HepG2 (cell line): ENCODE measurements around the gene POLR2B. TPM values are rescaled to one million over a fixed set of nuclear protein-coding genes. Genes with fewer than 3 reads are reported as not detected.

Experiments used
- ATAC-seq: fragments of 200-7000 bp; cut with Tn5 transposase; 3 replicates; pipeline ENCODE4 v1.9.1; 2020; ENCODE audit warnings: mild to moderate bottlenecking, moderate library complexity
- BruUV-seq: library from RNA; stranded (reverse); fragments of 400-500 nt; replicated peaks from 2 replicates; lab custom pipeline; 2021; lab: Mats Ljungman, UMichigan
- CTCF ChIA-PET: fragments of 300-600 bp; formaldehyde crosslinking; extraction: SDS; loops from one replicate; lab custom pipeline; 2021; ENCODE audit warnings: low total read pairs, inconsistent platforms, low intra/inter-chr PET ratio; lab: Yijun Ruan, JAX
- POLR2A ChIA-PET: fragments of 350-600 bp; sonication (Branson Sonifier 250); formaldehyde crosslinking; loops from one replicate; lab custom pipeline; 2020; ENCODE audit warnings: antibody characterized with exemption, inconsistent platforms; lab: Yijun Ruan, JAX
- DNase-seq: peaks from one replicate; pipeline ENCODE4 v3.0.0-alpha.2; 2015; ENCODE audit warnings: low spot score
- FAIRE-seq: peaks from 3 replicates; lab custom pipeline; 2011; peaks lifted over from hg19 to GRCh38; lab: Jason Lieb, UNC
- H2AFZ ChIP-seq: one replicate; pipeline ENCODE4 v1.6.1; 2011; ENCODE audit warnings: low read length, inconsistent platforms
- H3K27ac ChIP-seq: fragments of 300-600 bp; 3 replicates; pipeline ENCODE4 v1.8.0; 2011; ENCODE audit warnings: mixed run types, mild to moderate bottlenecking, mixed read lengths, low read length, inconsistent platforms; ENCODE audit not compliant: insufficient read depth; ENCODE audit errors: extremely low read length
- H3K27me3 ChIP-seq, 2 experiments: fragments of 200-600 bp in 1 of 2; 2 replicates in 1 of 2; 3 replicates in 1 of 2; pipeline versions ENCODE4 v1.6.0 to v1.8.0; 2011; ENCODE audit warnings: low read length in 2 of 2, mild to moderate bottlenecking in 2 of 2, moderate library complexity in 2 of 2, inconsistent platforms in 1 of 2; ENCODE audit not compliant: insufficient read depth in 2 of 2, control insufficient read depth in 1 of 2
- H3K36me3 ChIP-seq, 2 experiments: fragments of 200-600 bp in 1 of 2; replicated peaks in 1 of 2; 2 replicates in 1 of 2; 3 replicates in 1 of 2; pipeline versions ENCODE4 v1.5.1 to v1.8.0; 2011; ENCODE audit warnings: low read length in 2 of 2, inconsistent platforms in 1 of 2; ENCODE audit not compliant: insufficient read depth in 2 of 2, control insufficient read depth in 1 of 2
- H3K4me1 ChIP-seq: 2 replicates; pipeline ENCODE4 v1.5.1; 2012; ENCODE audit warnings: low read length, inconsistent platforms; ENCODE audit not compliant: insufficient read depth
- H3K4me2 ChIP-seq: 2 replicates; pipeline ENCODE4 v1.6.0; 2011; ENCODE audit warnings: low read depth, low read length, inconsistent platforms
- H3K4me3 ChIP-seq, 3 experiments: fragments of 200-600 bp in 1 of 3; sonication (generic), shearing (Covaris generic) in 1 of 3; replicated peaks in 1 of 3; 2 replicates each; pipeline ENCODE4 v1.5.1; 2011 to 2016; ENCODE audit warnings: low read length in 3 of 3, inconsistent platforms in 2 of 3, low read depth in 2 of 3, mild to moderate bottlenecking in 2 of 3, control low read depth in 1 of 3, mixed read lengths in 1 of 3; ENCODE audit not compliant: insufficient read depth in 1 of 3
- H3K79me2 ChIP-seq: one replicate; pipeline ENCODE4 v1.6.1; 2011; ENCODE audit warnings: low read length, inconsistent platforms; ENCODE audit not compliant: insufficient read depth
- H3K9ac ChIP-seq: 2 replicates; pipeline ENCODE4 v1.6.0; 2011; ENCODE audit warnings: mild to moderate bottlenecking, low read depth, low read length, inconsistent platforms; ENCODE audit not compliant: insufficient read depth
- H3K9me3 ChIP-seq: 2 replicates; pipeline ENCODE4 v1.5.1; 2012; ENCODE audit warnings: mild to moderate bottlenecking, low read length
- H4K20me1 ChIP-seq: 2 replicates; pipeline ENCODE4 v1.6.0; 2011; ENCODE audit warnings: inconsistent platforms, mild to moderate bottlenecking, low read length, moderate library complexity; ENCODE audit not compliant: insufficient read depth
- ATF7-NPFF ChIP-seq: sonication (generic); formaldehyde crosslinking; IDR thresholded peaks from 2 replicates; pipeline ENCODE4 v1.8.1; 2023; ENCODE audit warnings: mild to moderate bottlenecking, low read depth, missing genetic modification reagents, moderate library complexity
- NPAS2 ChIP-seq: sonication (generic); formaldehyde crosslinking; IDR thresholded peaks from 2 replicates; pipeline ENCODE4 v1.8.0; 2022; ENCODE audit warnings: mild to moderate bottlenecking, missing genetic modification reagents, borderline replicate concordance
- PLRG1 ChIP-seq: fragments of 450-650 bp; conservative IDR thresholded peaks from 2 replicates; pipeline ENCODE4 v1.6.1; 2016
- SAFB2 ChIP-seq: sonication (generic); formaldehyde crosslinking; IDR thresholded peaks from 2 replicates; pipeline ENCODE4 v1.5.1; 2020; ENCODE audit warnings: missing genetic modification reagents, low read depth, mild to moderate bottlenecking, borderline replicate concordance
- SALL2 ChIP-seq: sonication (generic); formaldehyde crosslinking; IDR thresholded peaks from 2 replicates; pipeline ENCODE4 v1.8.1; 2023; ENCODE audit warnings: mild to moderate bottlenecking, missing genetic modification reagents, inconsistent platforms
- SOX5 ChIP-seq: IDR thresholded peaks from 2 replicates; pipeline ENCODE4 v1.6.1; 2016; ENCODE audit warnings: borderline replicate concordance
- ZBTB1 ChIP-seq: sonication (generic); formaldehyde crosslinking; IDR thresholded peaks from 2 replicates; pipeline ENCODE4 v1.4.0; 2020; ENCODE audit warnings: missing genetic modification reagents, borderline replicate concordance
- ZFP37 ChIP-seq: sonication (generic); formaldehyde crosslinking; IDR thresholded peaks from 2 replicates; pipeline ENCODE4 v1.4.0; 2020; ENCODE audit warnings: missing genetic modification reagents, borderline replicate concordance
- ZNF431 ChIP-seq: sonication (generic); formaldehyde crosslinking; IDR thresholded peaks from 2 replicates; pipeline ENCODE4 v1.9.0; 2022; ENCODE audit warnings: missing genetic modification reagents, low read depth, mild to moderate bottlenecking, borderline replicate concordance
- ZSCAN31 ChIP-seq: sonication (generic); formaldehyde crosslinking; IDR thresholded peaks from 2 replicates; pipeline ENCODE4 v1.5.0; 2020; ENCODE audit warnings: low read depth, mild to moderate bottlenecking, missing genetic modification reagents
- WGBS: methylation state at CpG from one replicate; pipeline ENCODE4 v1.1.6; 2017; ENCODE audit warnings: low lambda C conversion rate; 5-methylcytosine and 5-hydroxymethylcytosine counted together
- in situ Hi-C: cut with HindIII; loops from 2 replicates; pipeline ENCODE4 v1.10.0; 2017; ENCODE audit warnings: low pct_unique_long_range_greater_than_20kb; ENCODE audit not compliant: extremely low pct_ligation_motif_present
- intact Hi-C: fragments of 100-400 bp; cut with micrococcal nuclease; formaldehyde crosslinking; loops from one replicate; pipeline ENCODE4 v1.10.0; 2022; ENCODE audit not compliant: unreplicated experiment
- polyA plus RNA-seq, 8 experiments: library from polyadenylated mRNA; depleted of rRNA in 3 of 8; stranded (reverse) in 7 of 8; unstranded in 1 of 8; fragments of >200 nt; fragmentation: Illumina TruSeq in 4 of 8; extraction: Trizol in 4 of 8; gene quantifications; 2 replicates each; pipeline versions ENCODE4 v1.2.1 to v1.2.3, GENCODE V29; 2011 to 2016; ENCODE audit warnings: low read depth in 4 of 8, missing spikeins in 1 of 8, mixed read lengths in 1 of 8; ENCODE audit not compliant: insufficient read depth in 1 of 8
- total RNA-seq, 5 experiments: library from RNA; depleted of rRNA; stranded (reverse); fragments of >200 nt; fragmentation: Illumina TruSeq; extraction: Trizol; gene quantifications; 2 replicates each; pipeline ENCODE4 v1.2.3, GENCODE V29; 2016; ENCODE audit warnings: low read depth in 1 of 5
- TF ChIP-seq, protein P1 (sequence below): sonication (generic); formaldehyde crosslinking; IDR thresholded peaks from 2 replicates; pipeline ENCODE4 v1.4.0; 2020; ENCODE audit warnings: missing genetic modification reagents
- TF ChIP-seq, protein P2 (sequence below), 2 experiments: fragments of 450-650 bp in 1 of 2; sonication (generic) in 1 of 2; formaldehyde crosslinking; IDR thresholded peaks; 2 replicates each; pipeline versions ENCODE4 v1.5.0 to v1.8.0; 2020 to 2022; ENCODE audit warnings: mild to moderate bottlenecking in 1 of 2, missing genetic modification reagents in 1 of 2
- TF ChIP-seq, protein P3 (sequence below): sonication (generic); formaldehyde crosslinking; IDR thresholded peaks from 2 replicates; pipeline ENCODE4 v1.9.0; 2021; ENCODE audit warnings: missing genetic modification reagents, mild to moderate bottlenecking, borderline replicate concordance

The POLR2B gene
- total and polyA plus RNA-seq, 2 of the 13 experiments (the other 11 are each of a cell fraction or from before 2014, with no cell fraction given): 70.6 to 116 TPM

DNA sequence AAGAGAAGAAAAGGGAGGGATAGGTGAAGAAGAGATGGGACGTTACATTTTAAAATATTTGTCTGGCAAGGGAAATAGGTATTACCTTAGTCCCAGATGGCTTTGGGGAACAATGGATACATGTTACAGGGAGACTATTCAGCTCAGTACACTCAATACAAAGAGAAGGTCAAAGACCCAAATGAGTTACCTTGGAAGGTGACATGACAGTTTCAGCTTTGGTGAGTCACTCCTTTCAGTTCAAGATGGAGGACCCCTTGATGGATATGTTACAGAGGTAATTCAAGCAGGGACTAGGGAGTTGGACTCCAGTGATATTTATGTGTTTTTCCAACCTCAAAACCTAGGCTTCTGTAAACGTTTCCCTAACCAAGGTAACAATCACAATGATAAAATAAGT lies 6.3 kb upstream of the POLR2B start:
- H3K9ac ChIP-seq: no peak overlapping the region
- ChIA-PET POLR2A (no interaction called here), CTCF (no interaction called here)
- DNase-seq: no peak
- no peak for ATAC-seq
- no peak for FAIRE-seq
- H4K20me1 ChIP-seq: peaks cover 6% of the 10 kb centered on the region; the same call in 1 of the 2 replicates
- H3K27me3 ChIP-seq: no peaks in the 10 kb centered on the region; a peak in 1 of 5 replicates
- H3K4me3 ChIP-seq: no peak overlapping the region
- no TSS peak for BruUV-seq
- no peak overlapping the region for H2AFZ ChIP-seq
- no peak overlapping the region for H3K27ac ChIP-seq
- in situ Hi-C loops (no loop called here), intact Hi-C loops (no loop called here)
- no peak overlapping the region for H3K4me2 ChIP-seq
- H3K79me2 ChIP-seq: peaks cover 33% of the 10 kb centered on the region
- WGBS: 95% methylated on average over 2 of the region's 2 CpGs
- peaks cover 16% of the 10 kb centered on the region for H3K4me1 ChIP-seq
- peaks cover 16% of the 10 kb centered on the region for H3K9me3 ChIP-seq
- peaks cover 16 to 37% of the 10 kb centered on the region in 2 experiments for H3K36me3 ChIP-seq
- no peak for TF ChIP-seq ZNF431 (CRISPR knock-in tag)
- no peak for TF ChIP-seq ATF7-NPFF (CRISPR knock-in tag)
- no peak for TF ChIP-seq ZFP37 (CRISPR knock-in tag)
- no peak for TF ChIP-seq SALL2 (CRISPR knock-in tag)
- TF ChIP-seq ZBTB1 (CRISPR knock-in tag): no peak
- TF ChIP-seq, protein P1, sequence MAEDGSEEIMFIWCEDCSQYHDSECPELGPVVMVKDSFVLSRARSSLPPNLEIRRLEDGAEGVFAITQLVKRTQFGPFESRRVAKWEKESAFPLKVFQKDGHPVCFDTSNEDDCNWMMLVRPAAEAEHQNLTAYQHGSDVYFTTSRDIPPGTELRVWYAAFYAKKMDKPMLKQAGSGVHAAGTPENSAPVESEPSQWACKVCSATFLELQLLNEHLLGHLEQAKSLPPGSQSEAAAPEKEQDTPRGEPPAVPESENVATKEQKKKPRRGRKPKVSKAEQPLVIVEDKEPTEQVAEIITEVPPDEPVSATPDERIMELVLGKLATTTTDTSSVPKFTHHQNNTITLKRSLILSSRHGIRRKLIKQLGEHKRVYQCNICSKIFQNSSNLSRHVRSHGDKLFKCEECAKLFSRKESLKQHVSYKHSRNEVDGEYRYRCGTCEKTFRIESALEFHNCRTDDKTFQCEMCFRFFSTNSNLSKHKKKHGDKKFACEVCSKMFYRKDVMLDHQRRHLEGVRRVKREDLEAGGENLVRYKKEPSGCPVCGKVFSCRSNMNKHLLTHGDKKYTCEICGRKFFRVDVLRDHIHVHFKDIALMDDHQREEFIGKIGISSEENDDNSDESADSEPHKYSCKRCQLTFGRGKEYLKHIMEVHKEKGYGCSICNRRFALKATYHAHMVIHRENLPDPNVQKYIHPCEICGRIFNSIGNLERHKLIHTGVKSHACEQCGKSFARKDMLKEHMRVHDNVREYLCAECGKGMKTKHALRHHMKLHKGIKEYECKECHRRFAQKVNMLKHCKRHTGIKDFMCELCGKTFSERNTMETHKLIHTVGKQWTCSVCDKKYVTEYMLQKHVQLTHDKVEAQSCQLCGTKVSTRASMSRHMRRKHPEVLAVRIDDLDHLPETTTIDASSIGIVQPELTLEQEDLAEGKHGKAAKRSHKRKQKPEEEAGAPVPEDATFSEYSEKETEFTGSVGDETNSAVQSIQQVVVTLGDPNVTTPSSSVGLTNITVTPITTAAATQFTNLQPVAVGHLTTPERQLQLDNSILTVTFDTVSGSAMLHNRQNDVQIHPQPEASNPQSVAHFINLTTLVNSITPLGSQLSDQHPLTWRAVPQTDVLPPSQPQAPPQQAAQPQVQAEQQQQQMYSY (CRISPR knock-in tag): no peak
- no peak for TF ChIP-seq NPAS2 (CRISPR knock-in tag)
- no peak for TF ChIP-seq ZSCAN31 (CRISPR knock-in tag)
- TF ChIP-seq, protein P2, sequence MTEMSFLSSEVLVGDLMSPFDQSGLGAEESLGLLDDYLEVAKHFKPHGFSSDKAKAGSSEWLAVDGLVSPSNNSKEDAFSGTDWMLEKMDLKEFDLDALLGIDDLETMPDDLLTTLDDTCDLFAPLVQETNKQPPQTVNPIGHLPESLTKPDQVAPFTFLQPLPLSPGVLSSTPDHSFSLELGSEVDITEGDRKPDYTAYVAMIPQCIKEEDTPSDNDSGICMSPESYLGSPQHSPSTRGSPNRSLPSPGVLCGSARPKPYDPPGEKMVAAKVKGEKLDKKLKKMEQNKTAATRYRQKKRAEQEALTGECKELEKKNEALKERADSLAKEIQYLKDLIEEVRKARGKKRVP (CRISPR knock-in tag; IDR thresholded peaks at IDR 0.05): no peak
- TF ChIP-seq, protein P3, sequence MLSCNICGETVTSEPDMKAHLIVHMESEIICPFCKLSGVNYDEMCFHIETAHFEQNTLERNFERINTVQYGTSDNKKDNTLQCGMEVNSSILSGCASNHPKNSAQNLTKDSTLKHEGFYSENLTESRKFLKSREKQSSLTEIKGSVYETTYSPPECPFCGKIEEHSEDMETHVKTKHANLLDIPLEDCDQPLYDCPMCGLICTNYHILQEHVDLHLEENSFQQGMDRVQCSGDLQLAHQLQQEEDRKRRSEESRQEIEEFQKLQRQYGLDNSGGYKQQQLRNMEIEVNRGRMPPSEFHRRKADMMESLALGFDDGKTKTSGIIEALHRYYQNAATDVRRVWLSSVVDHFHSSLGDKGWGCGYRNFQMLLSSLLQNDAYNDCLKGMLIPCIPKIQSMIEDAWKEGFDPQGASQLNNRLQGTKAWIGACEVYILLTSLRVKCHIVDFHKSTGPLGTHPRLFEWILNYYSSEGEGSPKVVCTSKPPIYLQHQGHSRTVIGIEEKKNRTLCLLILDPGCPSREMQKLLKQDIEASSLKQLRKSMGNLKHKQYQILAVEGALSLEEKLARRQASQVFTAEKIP (CRISPR knock-in tag): no peak
- no peak for TF ChIP-seq SAFB2
- TF ChIP-seq PLRG1: no peak
- TF ChIP-seq SOX5 (CRISPR knock-in tag): no peak
